Muscle of arm (tissue), 14 donors: ENCODE results near the gene FZR1. TPM values are rescaled to one million over a fixed set of nuclear protein-coding genes. Genes with fewer than 3 reads are reported as not detected.

ENCODE experiments used
- DNase-seq: peaks from one replicate; pipeline ENCODE4 v3.0.0-alpha.2; 2013
- long read RNA-seq, 11 donors: transcript quantifications; one replicate each; lab custom pipeline, GENCODE V29; 2026
- polyA plus RNA-seq, 12 donors: library from polyadenylated mRNA; unstranded; fragments of 120-200 nt; gene quantifications; one replicate each; pipeline ENCODE4 v1.2.1, GENCODE V29; 2013; ENCODE audit not compliant: insufficient read length in 12 of 12

Gene FZR1
- polyA plus RNA-seq, result 10 to 100 TPM in 11 of 12 donors, not detected in 1; 21.8 to 47.2 (median 28.8) TPM
- long read RNA-seq, donor 1, full-length matches to known transcripts, result 8 of 14 reads
- long read RNA-seq, donor 1, partial matches to known transcripts, result 6 of 14 reads
- long read RNA-seq, donor 1, other reads (novel, unspliced or antisense), result 0 of 14 reads
- long read RNA-seq, donor 2, full-length matches to known transcripts, result 8 of 13 reads
- long read RNA-seq, donor 2, partial matches to known transcripts, result 5 of 13 reads
- long read RNA-seq, donor 2, other reads (novel, unspliced or antisense), result 0 of 13 reads
- long read RNA-seq, donor 3, full-length matches to known transcripts, result 3 of 3 reads
- long read RNA-seq, donor 3, partial matches to known transcripts, result 0 of 3 reads
- long read RNA-seq, donor 3, other reads (novel, unspliced or antisense), result 0 of 3 reads
- long read RNA-seq, donor 4, full-length matches to known transcripts, result 1 of 1 reads
- long read RNA-seq, donor 4, partial matches to known transcripts, result 0 of 1 reads
- long read RNA-seq, donor 4, other reads (novel, unspliced or antisense), result 0 of 1 reads
- long read RNA-seq, donor 5, full-length matches to known transcripts, result 5 of 13 reads
- long read RNA-seq, donor 5, partial matches to known transcripts, result 8 of 13 reads
- long read RNA-seq, donor 5, other reads (novel, unspliced or antisense), result 0 of 13 reads
- long read RNA-seq, donor 6, full-length matches to known transcripts, result 2 of 2 reads
- long read RNA-seq, donor 6, partial matches to known transcripts, result 0 of 2 reads
- long read RNA-seq, donor 6, other reads (novel, unspliced or antisense), result 0 of 2 reads
- long read RNA-seq, donor 7, full-length matches to known transcripts, result 2 of 2 reads
- long read RNA-seq, donor 7, partial matches to known transcripts, result 0 of 2 reads
- long read RNA-seq, donor 7, other reads (novel, unspliced or antisense), result 0 of 2 reads
- long read RNA-seq, donor 8, full-length matches to known transcripts, result 3 of 8 reads
- long read RNA-seq, donor 8, partial matches to known transcripts, result 5 of 8 reads
- long read RNA-seq, donor 8, other reads (novel, unspliced or antisense), result 0 of 8 reads
- long read RNA-seq, donor 9, full-length matches to known transcripts, result 2 of 2 reads
- long read RNA-seq, donor 9, partial matches to known transcripts, result 0 of 2 reads
- long read RNA-seq, donor 9, other reads (novel, unspliced or antisense), result 0 of 2 reads
- long read RNA-seq, donor 10, full-length matches to known transcripts, result 10 of 10 reads
- long read RNA-seq, donor 10, partial matches to known transcripts, result 0 of 10 reads
- long read RNA-seq, donor 10, other reads (novel, unspliced or antisense), result 0 of 10 reads
- long read RNA-seq, donor 11, full-length matches to known transcripts, result 7 of 7 reads
- long read RNA-seq, donor 11, partial matches to known transcripts, result 0 of 7 reads
- long read RNA-seq, donor 11, other reads (novel, unspliced or antisense), result 0 of 7 reads

DNA sequence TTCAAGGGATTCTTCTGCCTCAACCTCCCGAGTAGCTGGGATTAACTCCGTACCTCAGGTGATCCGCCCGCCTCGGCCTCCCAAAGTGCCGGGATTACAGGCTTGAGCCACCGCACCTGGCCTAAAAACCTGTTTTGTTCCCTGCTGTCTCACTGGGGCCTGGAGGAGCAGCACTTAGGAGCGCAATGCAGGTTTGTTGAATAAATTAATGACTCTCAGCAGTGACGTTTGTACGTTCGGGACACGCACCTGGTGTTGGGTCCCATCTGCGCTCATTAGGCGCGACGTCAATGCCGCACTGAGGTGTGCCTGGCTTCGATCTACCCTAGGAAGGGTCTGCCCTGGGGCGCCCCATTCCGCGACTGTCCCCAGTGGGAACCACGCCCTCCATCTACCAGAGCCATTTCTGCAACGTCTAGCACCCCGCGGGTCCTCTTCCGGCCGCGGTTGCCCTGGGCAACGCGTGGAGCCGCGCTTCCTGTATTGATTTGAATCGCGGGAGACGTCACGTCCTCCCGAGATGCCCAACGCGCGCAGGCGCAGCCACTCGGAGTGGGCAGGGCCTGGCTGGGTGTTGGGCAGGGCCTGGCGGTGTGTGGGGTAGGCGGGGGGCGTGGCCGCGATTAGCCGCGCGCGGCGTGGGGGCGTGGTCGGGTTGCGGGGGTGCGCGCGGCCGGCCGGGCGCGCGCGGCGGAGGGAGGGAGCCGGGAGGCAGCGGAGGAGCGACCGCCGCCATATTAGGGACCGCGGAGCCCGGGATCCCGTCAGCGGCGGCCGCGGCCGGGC, at the start of gene FZR1:
TSS of gene FZR1 (plus strand) at position 714 of the 786 bp plus-strand sequence. CDS start 16,679 bp downstream, outside the sequence.
- peak; percentile 98 for DNase-seq

DNA sequence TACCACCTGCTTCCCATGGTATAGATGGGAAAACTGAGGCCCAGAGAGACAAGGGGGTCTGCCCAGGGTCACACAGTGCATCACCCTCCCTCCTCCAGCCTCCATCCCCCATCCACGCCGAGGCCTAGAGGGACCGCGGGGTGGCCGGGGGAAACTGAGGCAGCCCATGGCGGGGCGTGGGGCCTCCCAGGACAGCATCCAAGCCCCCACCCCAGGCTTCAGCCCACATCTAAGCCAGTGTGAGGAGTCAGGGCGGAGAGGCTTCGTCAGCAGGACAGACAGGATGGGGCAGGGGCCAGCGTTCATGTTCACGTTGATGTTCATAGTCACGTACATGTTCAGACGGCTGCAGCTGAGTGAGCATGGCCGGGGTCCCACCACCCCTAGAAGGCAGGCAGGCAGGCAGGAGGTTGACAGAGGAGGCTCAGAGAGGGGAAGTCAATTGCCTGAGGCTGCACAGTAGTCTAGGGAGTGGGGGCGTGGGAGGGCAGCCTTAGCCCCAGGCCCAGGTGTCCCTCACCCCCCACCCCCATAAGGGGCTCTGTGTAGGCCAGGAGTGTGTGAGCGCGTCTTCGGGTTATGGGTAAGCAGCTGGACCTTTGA, 49.1 kb upstream of the FZR1 start:
- DNase-seq, result no peak

- DNase-seq, result peak; percentile 36
Observed at GRCh38 chr19:3457528-3458228, 48.4 kb upstream of the FZR1 start.

- DNase-seq, result peak; percentile 50
Observed at GRCh38 chr19:3458229-3459088, 47.7 kb upstream of the FZR1 start.

DNA sequence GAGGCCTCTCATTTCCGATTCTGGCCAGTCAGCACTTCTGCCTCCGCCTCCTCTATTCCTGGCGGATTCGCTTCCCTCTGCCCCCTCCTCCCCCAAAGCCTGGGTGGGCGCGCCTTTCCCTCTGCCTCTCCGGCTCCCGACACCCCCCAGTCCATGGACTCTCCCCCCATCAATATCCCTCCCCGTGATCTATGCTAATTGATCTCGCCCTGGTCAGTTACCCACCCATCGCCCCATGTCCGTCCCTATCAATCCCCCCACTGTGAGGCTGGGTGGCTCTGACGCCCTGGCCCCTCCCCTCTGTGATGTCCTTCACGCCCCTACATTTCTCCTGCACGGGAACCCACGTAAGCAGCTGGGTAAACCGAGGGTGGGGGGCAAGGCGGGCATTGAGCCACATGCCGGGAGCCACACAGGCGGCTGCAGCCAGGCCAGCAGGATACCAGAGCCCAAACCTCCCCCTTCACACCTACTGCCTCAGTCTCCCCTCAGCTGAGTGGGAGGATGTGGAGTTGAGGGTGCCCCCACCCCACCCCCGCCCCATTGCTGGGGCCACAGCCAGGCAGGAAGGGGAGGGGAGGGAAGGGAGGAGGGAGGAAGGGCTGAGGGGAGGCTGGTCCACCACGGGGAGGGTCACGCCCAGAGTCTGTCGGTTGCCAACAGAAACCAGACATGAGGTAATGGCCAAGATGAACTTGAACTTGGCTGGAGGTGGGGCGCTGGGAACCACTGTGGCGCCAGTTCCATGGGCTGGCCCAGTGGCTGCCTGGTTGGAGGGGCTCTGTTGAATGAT, 46.8 kb upstream of the FZR1 start:
- peak; percentile 95 for DNase-seq

DNA sequence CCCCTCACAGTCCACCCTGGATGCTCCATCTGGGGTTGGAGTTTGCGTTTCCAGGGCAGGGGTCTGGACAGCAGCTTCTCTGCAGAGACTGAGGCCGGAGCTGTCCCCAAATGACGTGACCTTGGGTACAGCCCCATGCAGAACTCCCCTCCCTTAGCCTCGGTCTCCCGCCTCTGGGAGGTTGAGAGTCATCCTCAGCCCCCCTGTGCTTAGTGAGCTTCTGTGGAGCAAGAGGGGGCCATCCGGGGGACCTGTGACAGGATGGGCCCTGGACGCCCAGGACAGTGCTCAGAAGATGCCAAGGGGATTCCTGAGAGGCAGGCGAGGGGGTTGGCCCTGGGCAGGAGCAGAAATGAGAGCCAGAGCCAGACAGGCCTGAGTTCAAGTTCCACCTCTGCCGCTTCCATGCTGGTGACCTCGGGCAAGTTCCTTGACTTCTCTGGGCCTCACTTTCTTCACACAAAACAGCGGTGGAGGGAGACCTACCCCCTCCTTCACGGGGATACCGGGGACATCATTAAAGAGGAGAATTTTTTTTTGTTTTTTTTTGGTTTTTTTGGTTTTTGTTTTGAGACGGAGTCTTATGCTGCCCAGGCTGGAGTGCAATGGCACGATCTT, 46.0 kb upstream of the FZR1 start:
- no peak for DNase-seq

DNA sequence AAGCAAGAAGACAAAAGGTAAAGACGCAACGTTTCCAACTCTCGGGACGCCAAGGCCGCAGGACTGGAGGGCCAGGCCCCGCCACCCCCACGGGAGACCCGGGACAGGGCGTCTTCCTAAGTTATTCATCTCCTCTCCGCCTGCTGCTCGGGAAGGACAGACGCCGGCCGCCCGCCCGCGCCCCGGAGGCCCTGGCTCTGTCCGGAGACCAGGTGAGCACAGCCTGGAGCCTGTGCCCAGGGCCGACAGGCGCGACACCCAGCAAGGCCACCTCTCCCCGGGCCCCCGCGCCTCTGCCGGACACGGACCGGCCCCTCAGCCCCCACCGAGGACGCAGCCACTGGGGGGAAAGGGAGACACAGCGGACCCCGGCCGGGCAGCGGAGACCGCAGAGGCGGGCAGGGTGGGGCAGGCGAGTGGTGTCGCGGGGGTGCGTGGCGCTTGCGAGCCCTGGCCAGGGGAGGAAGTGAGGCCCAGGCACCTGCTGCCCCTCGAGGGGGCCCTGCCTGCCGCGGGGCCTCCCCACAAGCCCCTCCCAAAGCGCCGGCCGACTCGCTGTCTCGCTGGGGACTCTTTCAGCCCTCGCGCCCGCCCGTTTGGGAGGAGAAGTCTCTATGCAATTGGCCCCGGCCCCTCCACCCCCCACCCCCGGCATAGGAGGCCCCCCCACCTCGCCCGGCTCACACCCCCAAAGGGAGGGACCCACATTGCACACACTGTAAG, 43.0 kb upstream of the FZR1 start:
- no peak for DNase-seq

DNA sequence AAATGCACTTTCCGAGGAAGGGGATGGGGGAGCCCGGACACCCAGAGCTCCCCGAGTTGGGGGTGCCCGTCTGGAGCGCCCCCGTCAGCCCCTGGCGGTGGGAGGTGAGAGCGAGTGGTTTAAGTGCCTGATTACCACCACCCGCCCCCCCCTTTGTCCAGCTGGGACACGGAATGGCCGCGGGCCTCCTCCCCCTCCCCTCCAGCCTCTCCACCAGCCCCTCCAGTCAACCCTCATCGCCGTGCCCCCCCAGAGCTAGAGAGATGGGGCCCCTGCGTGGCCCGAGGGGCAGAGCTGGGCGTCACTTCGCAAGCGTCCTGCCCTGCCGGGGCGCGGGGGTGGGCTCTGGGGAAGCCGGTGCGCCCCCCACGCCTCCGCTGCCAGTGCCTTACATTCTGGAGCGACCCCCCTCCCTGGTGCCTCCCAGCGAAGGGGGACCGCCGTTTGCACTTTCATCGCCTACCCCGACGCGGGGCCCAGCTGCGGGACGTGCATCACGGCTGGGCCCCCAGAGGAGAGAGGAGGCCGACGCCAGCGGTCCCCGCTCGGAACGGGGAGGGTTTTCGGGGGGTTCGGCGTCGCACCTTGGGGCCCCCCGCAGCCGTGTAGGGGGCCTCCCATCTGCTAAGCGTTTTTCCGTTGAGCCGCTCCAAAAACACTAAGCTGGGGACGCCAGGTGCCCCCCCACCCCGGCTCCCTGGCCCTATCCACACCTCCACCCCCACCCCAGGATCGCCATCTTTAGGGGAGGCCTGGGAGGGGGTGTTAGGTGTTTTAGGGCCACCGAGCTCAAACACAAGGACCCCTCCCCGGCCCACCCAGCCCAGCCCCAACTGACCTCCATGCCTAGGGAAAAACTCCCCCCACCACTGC, 42.2 kb upstream of the FZR1 start:
- no peak for DNase-seq

DNA sequence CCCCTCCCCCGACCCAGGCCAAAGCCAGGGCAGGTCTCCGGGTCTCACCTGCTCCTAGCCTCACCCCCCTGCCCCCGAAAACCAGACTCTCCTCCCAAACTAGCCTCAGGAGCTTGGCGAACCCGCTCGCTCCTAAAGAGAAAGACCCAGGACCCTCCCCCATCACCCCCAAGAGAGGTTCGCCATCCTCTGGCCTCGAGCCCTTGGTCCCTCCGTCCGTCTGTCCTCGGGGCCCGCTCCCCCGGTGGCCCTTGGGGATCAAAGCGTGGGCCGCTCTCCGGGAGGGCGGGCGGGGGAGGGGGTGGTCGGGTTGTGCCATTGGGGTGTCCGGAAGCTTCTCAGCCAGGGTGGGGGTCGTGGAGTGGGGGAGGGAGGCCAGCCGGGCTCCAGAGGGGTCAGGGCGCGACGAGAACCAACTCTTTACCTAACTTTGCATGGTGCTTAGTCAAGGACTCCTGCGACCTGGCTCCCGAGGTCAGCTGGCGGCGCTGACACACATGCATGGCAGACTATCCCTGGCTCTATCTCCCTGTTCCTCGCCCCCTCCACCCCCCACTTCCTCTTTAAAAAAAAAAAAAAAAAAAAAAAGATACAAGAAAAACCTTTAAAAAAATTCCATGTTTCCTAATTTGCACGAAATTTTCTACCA, 41.4 kb upstream of the FZR1 start:
- DNase-seq, result no peak

DNA sequence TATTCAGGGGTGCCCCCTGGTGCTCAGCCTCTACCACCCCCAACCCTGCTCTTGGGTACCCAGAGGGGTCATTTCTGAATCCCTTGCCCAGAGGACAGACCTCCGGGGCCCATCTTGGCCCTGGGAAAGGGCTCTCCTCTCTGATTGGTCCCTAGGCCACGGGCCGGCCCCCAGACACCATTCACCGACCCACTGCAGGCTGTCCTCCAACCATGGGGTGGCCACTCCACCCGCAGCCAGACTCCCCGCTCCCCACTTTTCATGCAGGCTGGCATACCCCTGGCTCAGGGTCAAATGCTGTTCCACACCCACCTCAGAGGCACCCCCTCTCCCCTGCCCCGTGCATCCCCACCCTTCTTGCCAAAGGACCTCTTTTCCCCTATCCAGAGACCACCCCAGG, 40.6 kb upstream of the FZR1 start:
- DNase-seq, result no peak

- DNase-seq, result no peak
Observed at GRCh38 chr19:3466635-3467034, 39.5 kb upstream of the FZR1 start.

- no peak for DNase-seq
Observed at GRCh38 chr19:3467437-3468198, 38.5 kb upstream of the FZR1 start.

GRCh38 chr19:3468211-3468610, 37.9 kb upstream of the FZR1 start:
- DNase-seq, result no peak
